K562 (cell line): ENCODE measurements around the gene PTPN7.

Experiments used
- ATF1 ChIP-seq, 2 experiments: fragments of 450-650 bp in 1 of 2; IDR thresholded peaks; 2 replicates each; pipeline ENCODE4 v1.6.1; 2016; ENCODE audit warnings: missing compliant biosample characterization in 1 of 2, missing genetic modification characterization in 1 of 2
- CBX5 ChIP-seq: IDR thresholded peaks from 2 replicates; pipeline ENCODE4 v1.6.1; 2014; ENCODE audit warnings: low read depth, borderline replicate concordance
- NR3C1 ChIP-seq: sonication (generic); formaldehyde crosslinking; IDR thresholded peaks from 2 replicates; pipeline ENCODE4 v1.8.1; 2022; ENCODE audit warnings: missing genetic modification reagents
- SAFB2 ChIP-seq: fragments of 200-400 bp; formaldehyde crosslinking; IDR thresholded peaks from 2 replicates; pipeline ENCODE4 v1.6.1; 2018; ENCODE audit warnings: borderline replicate concordance, low read length, low read depth, moderate library complexity; ENCODE audit not compliant: severe bottlenecking
- TAF1 ChIP-seq: IDR thresholded peaks from 2 replicates; pipeline ENCODE4 v1.6.1; 2011; ENCODE audit warnings: mild to moderate bottlenecking, low read length, moderate library complexity; ENCODE audit not compliant: insufficient read depth, control insufficient read depth, severe bottlenecking; ENCODE audit errors: extremely low read depth
- TCF3 ChIP-seq: sonication (generic); formaldehyde crosslinking; IDR thresholded peaks from 2 replicates; pipeline ENCODE4 v1.4.0; 2020; ENCODE audit warnings: mild to moderate bottlenecking, missing genetic modification reagents
- ZNF174 ChIP-seq: fragments of 250-450 bp; sonication (Bioruptor Pico); IDR thresholded peaks from 2 replicates; pipeline ENCODE4 v1.4.0; 2020; ENCODE audit warnings: mild to moderate bottlenecking
- ZNF311 ChIP-seq: fragments of 250-450 bp; sonication (Bioruptor Pico); IDR thresholded peaks from 2 replicates; pipeline ENCODE4 v1.4.0; 2020; ENCODE audit warnings: mild to moderate bottlenecking, moderate library complexity
- TF ChIP-seq, protein P1 (sequence below), 3 experiments: IDR thresholded peaks in 2 of 3; conservative IDR thresholded peaks in 1 of 3; 2 replicates each; pipeline ENCODE4 v1.5.1; 2011 to 2012; ENCODE audit warnings: low read length in 3 of 3, mild to moderate bottlenecking in 3 of 3, control low read depth in 2 of 3, improper control_type of control experiment in 1 of 3, inconsistent platforms in 1 of 3, low read depth in 1 of 3, mixed read lengths in 1 of 3, moderate library complexity in 1 of 3; ENCODE audit not compliant: insufficient read depth in 2 of 3
- TF ChIP-seq, protein P2 (sequence below), 2 experiments: fragments of 450-650 bp; IDR thresholded peaks; 2 replicates each; pipeline ENCODE4 v1.6.1; 2016; ENCODE audit warnings: mild to moderate bottlenecking in 2 of 2, borderline replicate concordance in 1 of 2, low read depth in 1 of 2, moderate library complexity in 1 of 2
- TF ChIP-seq, protein P3 (sequence below): sonication (generic); formaldehyde crosslinking; IDR thresholded peaks from 2 replicates; pipeline ENCODE4 v1.8.1; 2023; ENCODE audit warnings: mild to moderate bottlenecking, missing genetic modification reagents
- TF ChIP-seq, protein P4 (sequence below): fragments of 450-650 bp; IDR thresholded peaks from 2 replicates; pipeline ENCODE4 v1.6.1; 2016; ENCODE audit warnings: low read depth, mild to moderate bottlenecking, moderate library complexity

DNA sequence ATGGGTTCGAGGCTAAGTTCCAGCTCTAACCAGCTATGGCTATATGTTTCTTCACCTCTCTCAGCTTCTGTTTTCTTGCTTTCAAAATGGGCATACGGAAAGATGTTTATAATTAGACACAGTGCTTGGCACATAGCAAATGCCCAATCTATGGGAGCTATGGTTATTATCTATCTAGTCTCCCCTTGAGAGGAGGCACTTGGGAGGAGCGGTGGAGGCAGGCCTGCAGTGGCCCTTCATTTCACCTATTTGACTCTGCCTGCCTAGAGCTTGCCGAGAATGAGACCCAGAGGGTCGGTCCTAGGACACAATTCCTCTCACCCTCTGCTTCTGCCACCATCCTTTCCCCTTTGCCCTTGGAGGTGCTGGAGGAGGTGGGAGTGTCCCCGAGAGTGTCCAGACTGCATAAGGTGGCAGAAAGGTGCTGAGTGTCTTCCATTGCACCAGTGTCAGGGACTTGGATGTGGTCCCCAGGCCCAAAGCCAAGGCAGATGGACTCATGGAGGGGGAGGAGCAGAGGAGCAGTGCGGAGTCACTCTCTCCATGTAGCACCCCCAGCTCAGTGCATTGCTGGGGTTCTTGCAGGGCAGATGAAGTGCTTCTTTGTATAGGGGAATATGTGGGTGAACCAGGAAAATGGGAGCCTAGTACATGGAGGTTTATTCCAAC, 42.2 kb upstream of the PTPN7 start:
- no peak for TF ChIP-seq CBX5
- no peak for TF ChIP-seq TCF3 (CRISPR knock-in tag)
- no peak for TF ChIP-seq ZNF174 (CRISPR knock-in tag)
- TF ChIP-seq, protein P1, sequence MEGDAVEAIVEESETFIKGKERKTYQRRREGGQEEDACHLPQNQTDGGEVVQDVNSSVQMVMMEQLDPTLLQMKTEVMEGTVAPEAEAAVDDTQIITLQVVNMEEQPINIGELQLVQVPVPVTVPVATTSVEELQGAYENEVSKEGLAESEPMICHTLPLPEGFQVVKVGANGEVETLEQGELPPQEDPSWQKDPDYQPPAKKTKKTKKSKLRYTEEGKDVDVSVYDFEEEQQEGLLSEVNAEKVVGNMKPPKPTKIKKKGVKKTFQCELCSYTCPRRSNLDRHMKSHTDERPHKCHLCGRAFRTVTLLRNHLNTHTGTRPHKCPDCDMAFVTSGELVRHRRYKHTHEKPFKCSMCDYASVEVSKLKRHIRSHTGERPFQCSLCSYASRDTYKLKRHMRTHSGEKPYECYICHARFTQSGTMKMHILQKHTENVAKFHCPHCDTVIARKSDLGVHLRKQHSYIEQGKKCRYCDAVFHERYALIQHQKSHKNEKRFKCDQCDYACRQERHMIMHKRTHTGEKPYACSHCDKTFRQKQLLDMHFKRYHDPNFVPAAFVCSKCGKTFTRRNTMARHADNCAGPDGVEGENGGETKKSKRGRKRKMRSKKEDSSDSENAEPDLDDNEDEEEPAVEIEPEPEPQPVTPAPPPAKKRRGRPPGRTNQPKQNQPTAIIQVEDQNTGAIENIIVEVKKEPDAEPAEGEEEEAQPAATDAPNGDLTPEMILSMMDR (IDR thresholded peaks at IDR 0.05 in 2 of 3, conservative IDR thresholded peaks at IDR 0.05 in 1 of 3; ENCODE audit: insufficient read depth in 2 of 3, low read depth in 1 of 3, low read length in 3 of 3): no peak
- TF ChIP-seq NR3C1: no peak
- TF ChIP-seq, protein P2, sequence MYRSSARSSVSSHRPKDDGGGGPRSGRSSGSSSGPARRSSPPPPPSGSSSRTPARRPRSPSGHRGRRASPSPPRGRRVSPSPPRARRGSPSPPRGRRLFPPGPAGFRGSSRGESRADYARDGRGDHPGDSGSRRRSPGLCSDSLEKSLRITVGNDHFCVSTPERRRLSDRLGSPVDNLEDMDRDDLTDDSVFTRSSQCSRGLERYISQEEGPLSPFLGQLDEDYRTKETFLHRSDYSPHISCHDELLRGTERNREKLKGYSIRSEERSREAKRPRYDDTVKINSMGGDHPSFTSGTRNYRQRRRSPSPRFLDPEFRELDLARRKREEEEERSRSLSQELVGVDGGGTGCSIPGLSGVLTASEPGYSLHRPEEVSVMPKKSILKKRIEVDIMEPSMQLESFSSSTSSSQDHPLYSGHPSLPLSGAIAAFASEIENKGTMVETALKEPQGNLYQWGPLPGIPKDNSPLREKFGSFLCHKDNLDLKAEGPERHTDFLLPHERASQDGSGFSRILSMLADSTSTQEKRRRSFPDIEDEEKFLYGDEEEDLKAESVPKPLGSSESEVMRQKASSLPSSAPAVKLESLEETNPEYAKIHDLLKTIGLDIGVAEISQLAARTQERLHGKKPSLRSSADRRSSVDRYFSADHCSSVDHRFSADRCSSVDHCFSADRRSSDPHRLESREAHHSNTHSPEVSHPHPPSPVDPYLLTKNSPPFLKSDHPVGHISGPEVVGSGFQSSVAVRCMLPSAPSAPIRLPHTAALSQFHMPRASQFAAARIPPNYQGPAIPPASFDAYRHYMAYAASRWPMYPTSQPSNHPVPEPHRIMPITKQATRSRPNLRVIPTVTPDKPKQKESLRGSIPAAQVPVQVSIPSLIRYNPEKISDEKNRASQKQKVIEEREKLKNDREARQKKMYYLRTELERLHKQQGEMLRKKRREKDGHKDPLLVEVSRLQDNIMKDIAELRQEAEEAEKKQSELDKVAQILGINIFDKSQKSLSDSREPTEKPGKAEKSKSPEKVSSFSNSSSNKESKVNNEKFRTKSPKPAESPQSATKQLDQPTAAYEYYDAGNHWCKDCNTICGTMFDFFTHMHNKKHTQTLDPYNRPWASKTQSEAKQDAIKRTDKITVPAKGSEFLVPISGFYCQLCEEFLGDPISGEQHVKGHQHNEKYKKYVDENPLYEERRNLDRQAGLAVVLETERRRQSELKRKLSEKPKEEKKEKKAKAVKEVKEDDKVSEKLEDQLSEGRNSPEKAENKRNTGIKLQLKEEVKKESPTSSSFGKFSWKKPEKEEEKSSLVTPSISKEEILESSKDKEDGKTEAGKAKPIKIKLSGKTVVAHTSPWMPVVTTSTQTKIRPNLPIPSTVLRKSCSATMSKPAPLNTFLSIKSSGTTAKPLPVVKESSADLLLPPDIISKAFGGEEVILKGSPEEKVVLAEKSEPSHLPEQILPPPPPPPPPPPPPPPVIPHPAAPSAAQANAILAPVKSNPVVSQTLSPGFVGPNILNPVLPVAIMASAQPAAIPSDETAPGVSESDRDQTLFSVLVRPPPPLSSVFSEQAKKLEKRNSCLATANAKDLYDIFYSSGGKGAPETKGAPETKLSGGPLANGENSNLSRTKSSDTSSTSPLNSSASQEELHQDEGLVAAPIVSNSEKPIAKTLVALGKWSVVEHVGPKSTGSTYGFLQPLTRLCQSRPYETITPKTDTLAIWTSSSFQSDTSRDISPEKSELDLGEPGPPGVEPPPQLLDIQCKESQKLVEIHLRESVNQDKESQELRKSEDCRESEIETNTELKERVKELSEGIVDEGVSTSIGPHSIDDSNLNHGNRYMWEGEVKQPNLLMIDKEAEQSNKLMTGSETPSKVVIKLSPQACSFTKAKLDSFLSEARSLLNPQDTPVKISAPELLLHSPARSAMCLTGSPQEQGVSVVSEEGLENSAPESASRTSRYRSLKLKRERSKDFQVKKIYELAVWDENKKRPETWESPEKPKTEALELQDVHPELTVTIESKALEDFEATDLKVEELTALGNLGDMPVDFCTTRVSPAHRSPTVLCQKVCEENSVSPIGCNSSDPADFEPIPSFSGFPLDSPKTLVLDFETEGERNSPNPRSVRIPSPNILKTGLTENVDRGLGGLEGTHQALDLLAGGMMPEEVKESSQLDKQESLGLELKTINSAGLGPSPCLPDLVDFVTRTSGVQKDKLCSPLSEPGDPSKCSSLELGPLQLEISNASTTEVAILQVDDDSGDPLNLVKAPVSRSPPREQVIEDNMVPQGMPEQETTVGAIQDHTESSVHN (IDR thresholded peaks at IDR 0.05; ENCODE audit: borderline replicate concordance in 1 of 2, low read depth in 1 of 2): no peak
- TF ChIP-seq SAFB2: no peak
- no peak for TF ChIP-seq ATF1 (CRISPR knock-in tag; IDR thresholded peaks at IDR 0.05)
- TF ChIP-seq ATF1 (tag; IDR thresholded peaks at IDR 0.05): no peak
- TF ChIP-seq, protein P3, sequence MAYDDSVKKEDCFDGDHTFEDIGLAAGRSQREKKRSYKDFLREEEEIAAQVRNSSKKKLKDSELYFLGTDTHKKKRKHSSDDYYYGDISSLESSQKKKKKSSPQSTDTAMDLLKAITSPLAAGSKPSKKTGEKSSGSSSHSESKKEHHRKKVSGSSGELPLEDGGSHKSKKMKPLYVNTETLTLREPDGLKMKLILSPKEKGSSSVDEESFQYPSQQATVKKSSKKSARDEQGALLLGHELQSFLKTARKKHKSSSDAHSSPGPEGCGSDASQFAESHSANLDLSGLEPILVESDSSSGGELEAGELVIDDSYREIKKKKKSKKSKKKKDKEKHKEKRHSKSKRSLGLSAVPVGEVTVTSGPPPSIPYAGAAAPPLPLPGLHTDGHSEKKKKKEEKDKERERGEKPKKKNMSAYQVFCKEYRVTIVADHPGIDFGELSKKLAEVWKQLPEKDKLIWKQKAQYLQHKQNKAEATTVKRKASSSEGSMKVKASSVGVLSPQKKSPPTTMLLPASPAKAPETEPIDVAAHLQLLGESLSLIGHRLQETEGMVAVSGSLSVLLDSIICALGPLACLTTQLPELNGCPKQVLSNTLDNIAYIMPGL: no peak
- no peak for TF ChIP-seq TAF1
- TF ChIP-seq, protein P4, sequence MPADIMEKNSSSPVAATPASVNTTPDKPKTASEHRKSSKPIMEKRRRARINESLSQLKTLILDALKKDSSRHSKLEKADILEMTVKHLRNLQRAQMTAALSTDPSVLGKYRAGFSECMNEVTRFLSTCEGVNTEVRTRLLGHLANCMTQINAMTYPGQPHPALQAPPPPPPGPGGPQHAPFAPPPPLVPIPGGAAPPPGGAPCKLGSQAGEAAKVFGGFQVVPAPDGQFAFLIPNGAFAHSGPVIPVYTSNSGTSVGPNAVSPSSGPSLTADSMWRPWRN: no peak
- TF ChIP-seq ZNF311: no peak
